Liver (tissue), 9 donors: ENCODE results near the gene MAP2K6. TPM values are rescaled to one million over a fixed set of nuclear protein-coding genes. Genes with fewer than 3 reads are reported as not detected.

Source experiments
- DNase-seq: peaks from one replicate; pipeline ENCODE4 v3.0.0-alpha.2; 2017; ENCODE audit warnings: low spot score
- H3K27ac ChIP-seq, 2 donors: one replicate each; pipeline ENCODE4 v1.7.0; 2013; ENCODE audit warnings: inconsistent platforms in 2 of 2, low read length in 2 of 2, control low read depth in 1 of 2, low read depth in 1 of 2, mild to moderate bottlenecking in 1 of 2
- H3K27me3 ChIP-seq, 4 donors: one replicate each; pipeline versions ENCODE4 v1.6.1 to v1.7.0; 2013; ENCODE audit warnings: low read length in 3 of 4, inconsistent platforms in 1 of 4, mild to moderate bottlenecking in 1 of 4, moderate library complexity in 1 of 4; ENCODE audit not compliant: control insufficient read depth in 4 of 4, insufficient read depth in 4 of 4
- H3K36me3 ChIP-seq, 4 donors: one replicate each; pipeline versions ENCODE4 v1.6.1 to v1.7.0; 2013; ENCODE audit warnings: low read length in 3 of 4, mild to moderate bottlenecking in 3 of 4, low read depth in 1 of 4, moderate library complexity in 1 of 4; ENCODE audit not compliant: control insufficient read depth in 4 of 4, insufficient read depth in 3 of 4
- H3K4me1 ChIP-seq, 4 donors: one replicate each; pipeline versions ENCODE4 v1.6.1 to v1.7.0; 2013; ENCODE audit warnings: low read length in 3 of 4, mild to moderate bottlenecking in 3 of 4, moderate library complexity in 1 of 4; ENCODE audit not compliant: control insufficient read depth in 4 of 4, insufficient read depth in 4 of 4
- H3K4me3 ChIP-seq, 3 donors: one replicate each; pipeline versions ENCODE4 v1.6.1 to v1.7.0; 2013; ENCODE audit warnings: low read length in 3 of 3, control low read depth in 1 of 3, low read depth in 1 of 3, mild to moderate bottlenecking in 1 of 3
- H3K9ac ChIP-seq, 2 donors: one replicate each; pipeline ENCODE4 v1.7.0; 2013; ENCODE audit warnings: low read length in 2 of 2, mild to moderate bottlenecking in 2 of 2, moderate library complexity in 2 of 2, control low read depth in 1 of 2, low read depth in 1 of 2
- H3K9me3 ChIP-seq, 4 donors: one replicate each; pipeline versions ENCODE4 v1.6.1 to v1.7.0; 2013; ENCODE audit warnings: low read length in 3 of 4; ENCODE audit not compliant: control insufficient read depth in 4 of 4
- ATF3 ChIP-seq: IDR thresholded peaks from 2 replicates; pipeline ENCODE4 v1.6.1; 2016; ENCODE audit warnings: antibody characterized with exemption
- FOXA1 ChIP-seq: IDR thresholded peaks from 2 replicates; pipeline ENCODE4 v1.6.1; 2016; ENCODE audit warnings: antibody characterized with exemption
- FOXA2 ChIP-seq: IDR thresholded peaks from 2 replicates; pipeline ENCODE4 v1.6.1; 2016; ENCODE audit warnings: antibody characterized with exemption
- GABPA ChIP-seq, 2 donors: IDR thresholded peaks in 1 of 2; conservative IDR thresholded peaks in 1 of 2; 2 replicates each; pipeline ENCODE4 v1.6.1; 2016; ENCODE audit warnings: antibody characterized with exemption in 2 of 2, mild to moderate bottlenecking in 1 of 2, moderate library complexity in 1 of 2
- HNF4A ChIP-seq, 2 donors: conservative IDR thresholded peaks; 2 replicates each; pipeline ENCODE4 v1.6.1; 2016; ENCODE audit warnings: antibody characterized with exemption in 2 of 2, mild to moderate bottlenecking in 2 of 2
- HNF4G ChIP-seq: IDR thresholded peaks from 2 replicates; pipeline ENCODE4 v1.6.1; 2016; ENCODE audit warnings: antibody characterized with exemption
- JUND ChIP-seq, 2 donors: IDR thresholded peaks; 2 replicates each; pipeline ENCODE4 v1.6.1; 2016; ENCODE audit warnings: antibody characterized with exemption in 2 of 2
- MAX ChIP-seq: IDR thresholded peaks from 2 replicates; pipeline ENCODE4 v1.6.1; 2016; ENCODE audit warnings: antibody characterized with exemption
- RAD21 ChIP-seq, 2 donors: IDR thresholded peaks; 2 replicates each; pipeline ENCODE4 v1.6.1; 2016; ENCODE audit warnings: antibody characterized with exemption in 2 of 2, mild to moderate bottlenecking in 2 of 2
- REST ChIP-seq: IDR thresholded peaks from 2 replicates; pipeline ENCODE4 v1.6.1; 2016; ENCODE audit warnings: antibody characterized with exemption, mild to moderate bottlenecking
- TAF1 ChIP-seq: conservative IDR thresholded peaks from 2 replicates; pipeline ENCODE4 v1.6.1; 2016; ENCODE audit warnings: antibody characterized with exemption, mild to moderate bottlenecking
- WGBS: extraction: QIAGEN DNeasy Blood & Tissue Kit; methylation state at CpG from one replicate; pipeline ENCODE4 v1.1.7; 2013; 5-methylcytosine and 5-hydroxymethylcytosine counted together
- polyA plus RNA-seq, 2 donors: library from polyadenylated mRNA; stranded (reverse) in 1 of 2; unstranded in 1 of 2; fragments of 200-250 nt in 1 of 2; fragments of >200 nt in 1 of 2; fragmentation: Nextera tagmentation in 1 of 2; extraction: Ambion mirVana in 1 of 2; gene quantifications; one replicate each; pipeline versions ENCODE4 v1.2.1 to v1.2.3, GENCODE V29; 2013 to 2015
- total RNA-seq, 2 donors: library from RNA; depleted of rRNA; stranded (reverse); fragments of >200 nt; gene quantifications; one replicate each; pipeline ENCODE4 v1.2.3, GENCODE V29; 2014
- TF ChIP-seq, protein P1 (sequence below): fragments of 150-350 bp; IDR thresholded peaks from 2 replicates; pipeline ENCODE4 v1.5.1; 2017; ENCODE audit warnings: improper control_type of control experiment, low read depth, low read length; ENCODE audit not compliant: missing input control
- TF ChIP-seq, protein P2 (sequence below): IDR thresholded peaks from 2 replicates; pipeline ENCODE4 v1.6.1; 2016; ENCODE audit warnings: antibody characterized with exemption
- donor health status: healthy.
- donor health status: healthy.
- donor health status: healthy.
- donor health status: healthy.
- donor health status: healthy.

The MAP2K6 gene
- total and polyA plus RNA-seq, 4 donors, result 0.31 to 5.4 (median 2.6) TPM

DNA sequence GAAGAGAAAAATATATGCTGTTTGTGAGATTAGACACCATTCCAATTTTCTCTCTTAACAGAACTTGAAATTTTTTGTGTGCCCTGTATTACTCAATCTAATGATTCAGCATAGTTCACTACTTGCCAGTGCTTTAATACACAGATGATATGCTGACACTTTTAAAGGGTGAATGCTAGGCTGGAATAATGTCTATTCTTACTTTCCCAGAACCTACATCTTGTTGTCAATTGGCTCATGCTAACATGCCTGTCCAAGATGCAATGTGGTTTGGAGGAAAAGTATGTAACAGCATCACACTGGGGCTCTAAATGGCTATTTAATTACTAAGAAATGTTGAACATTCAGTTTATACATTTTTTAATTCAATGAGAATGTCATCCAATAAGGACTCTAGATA, 7.6 kb upstream of the MAP2K6 start (continued):
- TF ChIP-seq, protein P1, sequence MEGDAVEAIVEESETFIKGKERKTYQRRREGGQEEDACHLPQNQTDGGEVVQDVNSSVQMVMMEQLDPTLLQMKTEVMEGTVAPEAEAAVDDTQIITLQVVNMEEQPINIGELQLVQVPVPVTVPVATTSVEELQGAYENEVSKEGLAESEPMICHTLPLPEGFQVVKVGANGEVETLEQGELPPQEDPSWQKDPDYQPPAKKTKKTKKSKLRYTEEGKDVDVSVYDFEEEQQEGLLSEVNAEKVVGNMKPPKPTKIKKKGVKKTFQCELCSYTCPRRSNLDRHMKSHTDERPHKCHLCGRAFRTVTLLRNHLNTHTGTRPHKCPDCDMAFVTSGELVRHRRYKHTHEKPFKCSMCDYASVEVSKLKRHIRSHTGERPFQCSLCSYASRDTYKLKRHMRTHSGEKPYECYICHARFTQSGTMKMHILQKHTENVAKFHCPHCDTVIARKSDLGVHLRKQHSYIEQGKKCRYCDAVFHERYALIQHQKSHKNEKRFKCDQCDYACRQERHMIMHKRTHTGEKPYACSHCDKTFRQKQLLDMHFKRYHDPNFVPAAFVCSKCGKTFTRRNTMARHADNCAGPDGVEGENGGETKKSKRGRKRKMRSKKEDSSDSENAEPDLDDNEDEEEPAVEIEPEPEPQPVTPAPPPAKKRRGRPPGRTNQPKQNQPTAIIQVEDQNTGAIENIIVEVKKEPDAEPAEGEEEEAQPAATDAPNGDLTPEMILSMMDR, result no peak
- TF ChIP-seq RAD21 (IDR thresholded peaks at IDR 0.05) (no peak), GABPA (IDR thresholded peaks at IDR 0.05 in 1 of 2, conservative IDR thresholded peaks at IDR 0.05 in 1 of 2) (no peak), ATF3 (no peak), HNF4A (conservative IDR thresholded peaks at IDR 0.05) (no peak), MAX (no peak), FOXA1 (no peak)

GRCh38 chr17:69407759-69408158, 6.7 kb upstream of the MAP2K6 start:
- no peak for DNase-seq
- Histone ChIP-seq H3K4me1 (no peaks in the 10 kb centered on the region), H3K4me3 (no peak overlapping the region), H3K27me3 (no peaks in the 10 kb centered on the region), H3K9ac (no peak overlapping the region), H3K36me3 (no peaks in the 10 kb centered on the region), H3K9me3 (no peaks in the 10 kb centered on the region), H3K27ac (no peak overlapping the region)
- TF ChIP-seq GABPA (IDR thresholded peaks at IDR 0.05 in 1 of 2, conservative IDR thresholded peaks at IDR 0.05 in 1 of 2), result no peak
- 95% methylated on average over 1 of the region's 1 CpG for WGBS

- H3K27ac ChIP-seq, result no peak overlapping the region
- H3K4me3 ChIP-seq, result no peak overlapping the region
- TF ChIP-seq, protein P1, result no peak
- TF ChIP-seq MAX (no peak), RAD21 (IDR thresholded peaks at IDR 0.05) (no peak)
- H3K4me1 ChIP-seq, result peaks cover 0 to 12% (median 11%) of the 10 kb centered on the region in 4 donors
- no peaks in the 10 kb centered on the region for H3K9me3 ChIP-seq
- no peaks in the 10 kb centered on the region for H3K36me3 ChIP-seq
- DNase-seq, result no peak
- 97% methylated on average over 2 of the region's 2 CpGs for WGBS
- no peaks in the 10 kb centered on the region for H3K27me3 ChIP-seq
- H3K9ac ChIP-seq, result no peak overlapping the region
Observed at GRCh38 chr17:69410671-69411070, 3.8 kb upstream of the MAP2K6 start.

DNA sequence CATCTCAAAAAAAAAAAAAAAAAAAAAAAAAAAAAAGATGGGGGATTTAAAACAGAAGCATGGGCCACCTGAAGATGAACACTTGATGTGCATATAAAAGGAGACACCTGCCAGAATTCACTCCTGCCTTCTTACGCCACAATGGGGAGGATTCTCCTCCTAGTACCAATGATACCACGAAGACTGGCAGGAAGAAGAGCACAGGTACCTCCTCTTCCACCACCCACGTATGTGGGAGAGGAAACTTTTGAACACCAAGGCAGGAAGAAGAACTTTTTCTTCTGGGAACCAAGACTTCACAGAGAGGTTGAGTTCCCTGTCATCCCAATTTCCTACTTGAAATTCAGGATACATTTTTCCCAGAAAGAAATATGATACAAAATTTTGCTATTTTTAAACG, 2.7 kb upstream of the MAP2K6 start:
- 82% methylated on average over 4 of the region's 4 CpGs for WGBS
- Histone ChIP-seq H3K4me3 (no peak overlapping the region), H3K27me3 (no peaks in the 10 kb centered on the region), H3K36me3 (no peaks in the 10 kb centered on the region), H3K9me3 (no peaks in the 10 kb centered on the region), H3K9ac (no peak overlapping the region), H3K4me1 (peaks cover 0 to 16% (median 11%) of the 10 kb centered on the region in 4 donors), H3K27ac (no peak overlapping the region)
- no peak for DNase-seq
- TF ChIP-seq FOXA2, result no peak
- no peak for TF ChIP-seq RAD21 (IDR thresholded peaks at IDR 0.05)
- TF ChIP-seq, protein P2, sequence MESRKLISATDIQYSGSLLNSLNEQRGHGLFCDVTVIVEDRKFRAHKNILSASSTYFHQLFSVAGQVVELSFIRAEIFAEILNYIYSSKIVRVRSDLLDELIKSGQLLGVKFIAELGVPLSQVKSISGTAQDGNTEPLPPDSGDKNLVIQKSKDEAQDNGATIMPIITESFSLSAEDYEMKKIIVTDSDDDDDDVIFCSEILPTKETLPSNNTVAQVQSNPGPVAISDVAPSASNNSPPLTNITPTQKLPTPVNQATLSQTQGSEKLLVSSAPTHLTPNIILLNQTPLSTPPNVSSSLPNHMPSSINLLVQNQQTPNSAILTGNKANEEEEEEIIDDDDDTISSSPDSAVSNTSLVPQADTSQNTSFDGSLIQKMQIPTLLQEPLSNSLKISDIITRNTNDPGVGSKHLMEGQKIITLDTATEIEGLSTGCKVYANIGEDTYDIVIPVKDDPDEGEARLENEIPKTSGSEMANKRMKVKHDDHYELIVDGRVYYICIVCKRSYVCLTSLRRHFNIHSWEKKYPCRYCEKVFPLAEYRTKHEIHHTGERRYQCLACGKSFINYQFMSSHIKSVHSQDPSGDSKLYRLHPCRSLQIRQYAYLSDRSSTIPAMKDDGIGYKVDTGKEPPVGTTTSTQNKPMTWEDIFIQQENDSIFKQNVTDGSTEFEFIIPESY, result no peak
- no peak for TF ChIP-seq FOXA1
- no peak for TF ChIP-seq HNF4G
- TF ChIP-seq REST, result no peak
- TF ChIP-seq JUND (IDR thresholded peaks at IDR 0.05), result no peak
- TF ChIP-seq TAF1, result no peak
